IPS-20b (cell line): ENCODE results near the gene CBLC.

Source experiments
- H3K27ac ChIP-seq: one replicate; pipeline ENCODE4 v1.5.1; 2013; ENCODE audit warnings: low read length
- H3K27me3 ChIP-seq: 2 replicates; pipeline ENCODE4 v1.6.1; 2013; ENCODE audit warnings: mild to moderate bottlenecking, low read length, inconsistent platforms; ENCODE audit not compliant: insufficient read depth
- H3K36me3 ChIP-seq: 2 replicates; pipeline ENCODE4 v1.6.1; 2013; ENCODE audit warnings: low read depth, mild to moderate bottlenecking, inconsistent platforms, low read length, moderate library complexity; ENCODE audit not compliant: insufficient read depth
- H3K4me1 ChIP-seq: 2 replicates; pipeline ENCODE4 v1.6.1; 2013; ENCODE audit warnings: mild to moderate bottlenecking, control low read depth, inconsistent platforms, low read length, moderate library complexity; ENCODE audit not compliant: insufficient read depth
- H3K4me3 ChIP-seq: 2 replicates; pipeline ENCODE4 v1.5.1; 2013; ENCODE audit warnings: mild to moderate bottlenecking, low read length, inconsistent platforms
- H3K9ac ChIP-seq: 2 replicates; pipeline ENCODE4 v1.6.1; 2013; ENCODE audit warnings: low read depth, mild to moderate bottlenecking, inconsistent platforms, low read length, moderate library complexity
- H3K9me3 ChIP-seq: 2 replicates; pipeline ENCODE4 v1.6.1; 2013; ENCODE audit warnings: mild to moderate bottlenecking, low read depth, low read length, inconsistent platforms; ENCODE audit not compliant: insufficient read depth

The CBLC gene

DNA sequence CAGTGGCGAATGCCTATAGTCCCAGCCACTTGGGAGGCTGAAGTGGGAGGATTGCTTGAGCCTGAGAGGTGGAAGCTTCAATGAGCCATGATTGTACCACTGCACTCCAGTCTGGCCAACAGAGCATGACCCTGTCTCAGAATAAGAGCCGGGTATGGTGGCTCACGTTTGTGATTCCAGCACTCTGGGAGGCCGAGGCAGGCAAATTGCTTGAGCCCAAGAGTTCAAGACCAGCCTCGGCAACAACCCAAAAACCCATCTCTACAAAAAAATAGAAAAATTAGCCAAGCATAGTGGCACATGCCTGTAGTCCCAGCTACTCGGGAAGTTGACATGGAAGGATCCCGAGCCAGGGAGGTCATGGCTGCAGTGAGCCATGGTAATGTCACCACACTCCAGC, 63.1 kb downstream of the CBLC start:
- Histone ChIP-seq H3K9me3 (no peaks in the 10 kb centered on the region), H3K9ac (no peak overlapping the region), H3K36me3 (no peaks in the 10 kb centered on the region), H3K27me3 (peaks cover 13% of the 10 kb centered on the region), H3K4me3 (no peak overlapping the region), H3K4me1 (peaks cover 8% of the 10 kb centered on the region; the same call in 1 of the 2 replicates), H3K27ac (no peak overlapping the region)

DNA sequence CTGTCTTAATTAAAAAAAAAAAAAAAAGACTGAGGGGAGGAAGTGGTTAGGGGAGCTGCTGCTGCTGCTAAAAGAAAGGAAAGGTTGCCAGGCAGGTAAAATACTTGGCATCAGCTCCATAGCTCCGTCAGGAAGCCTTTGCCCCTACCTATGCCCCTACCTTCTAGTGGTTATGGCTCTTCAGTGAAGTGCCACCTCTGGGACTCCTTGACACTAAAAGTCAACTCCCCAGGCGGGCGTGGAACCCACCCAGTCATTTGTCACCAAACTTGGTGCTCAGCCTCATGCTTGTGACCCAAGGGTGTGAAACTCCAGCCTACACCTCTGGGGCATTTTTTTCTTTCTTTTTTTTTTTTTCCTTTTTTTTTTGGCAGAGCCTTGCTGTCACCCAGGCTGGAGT, 63.5 kb downstream of the CBLC start:
- no peak overlapping the region for H3K9ac ChIP-seq
- H3K4me1 ChIP-seq, result peaks cover 8% of the 10 kb centered on the region; the same call in 1 of the 2 replicates
- no peaks in the 10 kb centered on the region for H3K36me3 ChIP-seq
- H3K27me3 ChIP-seq, result peaks cover 12% of the 10 kb centered on the region
- H3K9me3 ChIP-seq, result no peaks in the 10 kb centered on the region
- no peak overlapping the region for H3K27ac ChIP-seq
- no peak overlapping the region for H3K4me3 ChIP-seq

DNA sequence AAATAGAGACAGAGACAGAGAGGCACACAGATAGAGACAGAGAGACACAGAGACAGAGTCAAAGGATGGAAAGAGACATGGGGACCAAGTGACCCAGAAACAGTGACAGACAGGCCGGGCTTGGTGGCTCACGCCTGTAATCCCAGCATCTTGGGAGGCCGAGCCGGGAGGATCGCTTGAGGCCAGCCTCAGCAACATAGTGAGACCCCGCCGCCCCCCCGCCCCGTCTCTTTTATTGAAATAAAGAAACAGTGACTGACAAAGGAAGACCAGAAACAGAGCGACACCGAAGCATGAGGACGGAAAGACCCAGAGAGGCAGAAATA, 67.6 kb downstream of the CBLC start:
- Histone ChIP-seq H3K9ac (peak overlapping the region; percentile 84; the same call in 1 of the 2 replicates), H3K27me3 (peaks cover 4% of the 10 kb centered on the region), H3K9me3 (no peaks in the 10 kb centered on the region), H3K27ac (no peak overlapping the region), H3K4me1 (peaks cover 15% of the 10 kb centered on the region), H3K36me3 (peaks cover 6% of the 10 kb centered on the region; the same call in 1 of the 2 replicates), H3K4me3 (peak overlapping the region; percentile 76)

DNA sequence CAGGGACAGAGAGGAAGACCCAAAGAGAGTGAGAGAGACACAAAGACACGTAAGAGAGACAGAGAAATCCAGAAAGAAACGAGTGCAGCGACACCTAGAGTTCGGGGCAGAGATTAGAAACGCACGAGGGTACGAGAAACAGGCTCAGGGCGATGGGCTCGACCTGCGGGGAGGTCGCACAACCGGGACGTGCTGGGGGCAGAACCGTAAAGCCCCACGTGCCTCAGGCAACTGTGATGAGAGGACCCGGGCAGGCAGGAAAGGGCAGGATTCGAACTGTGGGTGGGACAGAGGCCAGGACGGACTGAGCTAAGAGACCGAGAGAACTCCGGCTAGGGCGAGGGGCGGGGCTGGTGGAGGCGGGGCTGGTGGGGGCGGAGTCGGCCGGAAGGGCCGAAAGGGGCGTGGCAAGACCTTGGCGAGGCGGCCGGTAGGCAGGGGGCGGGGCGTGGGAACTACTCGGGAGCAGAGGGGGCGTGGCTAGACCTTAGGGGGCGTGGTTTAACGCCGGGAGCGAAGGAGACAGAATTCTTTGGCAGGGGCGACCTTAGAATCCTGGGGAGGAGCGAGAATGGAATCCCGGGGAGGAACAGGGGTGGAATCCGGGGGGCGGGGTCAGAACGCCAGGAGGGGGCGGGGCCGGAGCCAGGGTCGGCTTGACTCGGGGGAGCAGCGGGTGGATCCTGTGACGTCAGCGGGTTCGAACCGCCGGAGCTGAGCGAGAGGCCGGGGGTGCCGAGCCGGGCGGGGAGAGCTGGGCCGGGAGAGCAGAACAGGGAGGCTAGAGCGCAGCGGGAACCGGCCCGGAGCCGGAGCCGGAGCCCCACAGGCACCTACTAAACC, 68.1 kb downstream of the CBLC start, which contains the start of gene NECTIN2:
NECTIN2 (plus strand) TSS at position 686 of the 843 bp plus-strand sequence. CDS start 229 bp downstream, outside the sequence.
- no peaks in the 10 kb centered on the region for H3K9me3 ChIP-seq
- peaks cover 10% of the 10 kb centered on the region; the same call in 1 of the 2 replicates for H3K36me3 ChIP-seq
- H3K27me3 ChIP-seq, result peaks cover 4% of the 10 kb centered on the region
- H3K4me3 ChIP-seq, result peak within 1 kb of the TSS; percentile 76
- peaks cover 20% of the 10 kb centered on the region for H3K4me1 ChIP-seq
- peak within 1 kb of the TSS; percentile 86 for H3K27ac ChIP-seq
- H3K9ac ChIP-seq, result peak within 1 kb of the TSS; percentile 93

DNA sequence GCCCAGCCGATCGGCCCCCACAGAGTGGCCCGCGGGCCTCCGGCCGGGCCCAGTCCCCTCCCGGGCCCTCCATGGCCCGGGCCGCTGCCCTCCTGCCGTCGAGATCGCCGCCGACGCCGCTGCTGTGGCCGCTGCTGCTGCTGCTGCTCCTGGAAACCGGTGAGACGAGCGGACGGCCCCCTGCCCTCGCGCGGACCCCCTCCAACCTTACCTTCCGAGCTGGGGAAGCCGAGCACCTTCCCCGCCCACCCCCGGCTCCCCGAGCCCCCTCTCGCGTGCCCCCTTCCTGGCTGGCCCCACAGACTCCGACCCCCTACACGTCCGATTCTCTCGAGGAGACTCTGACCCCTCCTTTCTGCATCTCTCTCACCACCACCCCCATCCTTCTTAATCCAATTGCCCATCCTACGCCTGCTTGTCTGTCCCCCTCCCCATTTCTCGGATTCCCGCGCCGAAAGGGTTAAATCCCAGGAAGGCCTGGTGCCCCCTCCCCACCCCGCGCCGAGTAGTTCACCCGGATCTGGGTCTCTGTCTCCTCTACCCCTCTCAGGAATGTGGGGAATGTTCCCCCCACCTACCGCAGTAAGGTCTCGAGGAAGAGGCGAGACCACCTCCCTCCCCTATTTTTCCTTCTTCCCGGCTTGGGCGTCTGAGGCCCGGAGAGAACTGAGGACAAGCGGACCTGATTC, 68.9 kb downstream of the CBLC start:
- Histone ChIP-seq H3K9ac (peak overlapping the region; percentile 93), H3K4me1 (peaks cover 20% of the 10 kb centered on the region), H3K27me3 (peaks cover 4% of the 10 kb centered on the region), H3K4me3 (peak overlapping the region; percentile 76), H3K27ac (peak overlapping the region; percentile 86), H3K36me3 (peaks cover 10% of the 10 kb centered on the region; the same call in 1 of the 2 replicates), H3K9me3 (no peaks in the 10 kb centered on the region)

DNA sequence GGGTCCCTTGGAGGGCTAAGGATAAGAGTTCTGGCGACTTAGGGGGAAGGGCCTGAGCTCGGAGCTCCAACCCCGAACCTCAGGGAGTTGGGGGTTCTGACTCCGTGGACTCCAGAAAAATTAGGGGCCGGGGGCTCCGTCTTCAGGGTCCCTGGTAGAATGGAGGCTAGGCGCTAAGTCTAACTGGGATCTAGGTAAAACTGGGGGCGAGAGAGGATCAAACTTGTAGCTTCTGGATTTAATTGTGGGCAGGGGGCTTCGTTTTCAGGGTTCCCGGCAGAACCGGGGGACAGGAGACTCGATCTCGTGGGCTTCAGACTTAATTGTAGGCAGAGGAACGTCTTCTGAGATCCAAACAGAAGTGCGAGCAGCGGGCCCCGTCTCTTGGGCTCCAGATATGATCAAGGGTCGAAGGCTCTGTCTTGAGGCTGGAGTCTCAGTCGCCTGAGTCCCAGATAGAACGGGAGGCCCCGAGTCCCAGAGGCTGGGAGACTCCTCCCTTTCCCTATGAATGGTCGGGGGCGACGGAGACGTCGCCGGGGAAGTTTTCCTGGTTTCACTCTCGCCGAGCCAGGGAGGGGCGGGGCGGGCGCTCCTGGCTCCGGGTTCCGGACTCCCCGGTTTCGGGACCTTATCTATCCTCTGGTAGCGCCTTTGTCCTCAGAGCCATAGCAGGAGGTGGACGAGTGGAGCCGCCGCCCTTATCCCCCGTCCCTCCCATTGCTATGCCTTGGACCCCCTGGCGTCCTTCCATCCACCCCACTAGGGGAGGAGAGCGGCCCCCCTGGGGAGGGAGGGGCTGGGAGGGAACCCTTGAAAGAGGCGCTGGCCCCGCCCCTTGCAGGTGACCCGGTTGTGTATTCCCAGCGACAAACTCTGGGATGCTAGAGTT, 69.7 kb downstream of the CBLC start:
- Histone ChIP-seq H3K9ac (peak overlapping the region; percentile 93), H3K27ac (peak overlapping the region; percentile 86), H3K4me3 (peak overlapping the region; percentile 76), H3K36me3 (peaks cover 10% of the 10 kb centered on the region; the same call in 1 of the 2 replicates), H3K4me1 (peaks cover 20% of the 10 kb centered on the region), H3K27me3 (peaks cover 4% of the 10 kb centered on the region), H3K9me3 (no peaks in the 10 kb centered on the region)

DNA sequence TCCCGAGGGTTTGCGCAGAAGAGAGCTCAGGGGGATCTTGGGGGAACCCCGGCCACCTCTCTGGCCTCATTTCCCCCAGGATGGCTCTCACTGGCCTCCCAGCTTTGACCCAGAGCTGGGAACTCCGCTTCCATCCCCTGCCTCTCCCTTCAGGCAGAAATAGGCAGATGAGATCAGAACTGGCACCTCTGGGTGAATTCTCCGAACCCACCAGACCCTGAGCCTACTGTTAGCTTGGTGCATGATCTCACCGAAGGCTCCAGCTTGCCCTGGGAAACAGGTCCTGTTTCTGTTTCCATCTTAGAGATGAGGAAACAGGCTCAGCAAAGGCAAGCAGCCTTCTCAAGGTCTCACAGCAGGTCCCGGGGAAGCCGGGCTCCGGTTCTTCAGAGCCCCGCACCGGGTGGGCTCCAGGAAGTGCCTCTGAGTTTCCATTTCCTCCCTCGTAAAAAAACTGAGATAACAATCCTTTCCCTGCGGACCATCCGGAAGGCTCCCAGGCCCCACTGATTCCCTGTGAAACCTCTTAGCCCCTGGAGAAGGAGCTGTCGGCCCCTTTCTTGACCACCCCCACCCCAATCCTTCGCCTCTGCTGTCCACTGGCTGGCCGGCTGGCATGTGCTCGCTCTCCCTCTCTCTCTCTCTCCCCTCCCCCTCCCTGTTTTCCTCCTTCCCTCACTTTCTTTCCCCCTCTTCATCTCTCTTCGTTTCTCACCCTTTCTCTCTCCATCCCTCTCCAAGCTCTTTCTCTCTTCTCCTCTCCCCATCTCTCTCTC, 70.5 kb downstream of the CBLC start:
- Histone ChIP-seq H3K4me1 (peaks cover 20% of the 10 kb centered on the region), H3K9me3 (no peaks in the 10 kb centered on the region), H3K9ac (peak overlapping the region; percentile 93), H3K4me3 (peak overlapping the region; percentile 76), H3K27me3 (peaks cover 4% of the 10 kb centered on the region), H3K36me3 (peaks cover 10% of the 10 kb centered on the region; the same call in 1 of the 2 replicates), H3K27ac (peak overlapping the region; percentile 53)

DNA sequence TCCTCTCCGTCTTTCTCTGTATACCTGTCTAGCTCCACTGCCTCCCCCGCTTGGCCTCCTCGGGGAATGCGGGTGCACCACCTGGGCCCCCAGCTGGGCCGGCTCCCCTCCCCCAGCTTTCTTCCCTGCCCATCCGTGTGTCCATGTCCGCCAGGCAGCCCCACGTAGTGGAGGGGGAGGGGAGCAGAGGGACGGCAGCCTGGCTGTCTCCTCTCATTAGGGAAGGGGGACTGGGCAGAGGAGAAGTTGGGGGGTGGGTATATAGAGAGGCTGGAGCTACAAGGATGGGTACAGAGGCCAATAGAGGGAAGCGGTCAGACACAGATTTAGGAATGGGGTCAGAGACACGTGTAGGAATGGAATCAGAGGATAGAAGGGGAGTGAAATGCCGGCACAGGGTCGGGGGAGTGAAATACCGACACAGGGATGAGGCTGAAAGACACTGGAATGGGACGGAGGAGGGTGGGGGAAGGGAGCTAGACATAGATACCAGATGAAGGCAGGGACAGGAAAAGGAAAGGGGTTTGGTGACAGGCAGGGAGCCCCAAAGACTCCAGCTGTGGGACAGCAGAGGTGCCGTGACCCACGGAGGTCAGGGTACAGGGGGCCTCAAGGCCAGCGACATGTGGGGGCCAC, 71.2 kb downstream of the CBLC start:
- peak overlapping the region; percentile 53 for H3K27ac ChIP-seq
- H3K27me3 ChIP-seq, result peaks cover 4% of the 10 kb centered on the region
- peak overlapping the region; percentile 76 for H3K4me3 ChIP-seq
- no peaks in the 10 kb centered on the region for H3K9me3 ChIP-seq
- peak overlapping the region; percentile 93; the same call in 1 of the 2 replicates for H3K9ac ChIP-seq
- H3K4me1 ChIP-seq, result peaks cover 20% of the 10 kb centered on the region
- peaks cover 10% of the 10 kb centered on the region; the same call in 1 of the 2 replicates for H3K36me3 ChIP-seq
